GM19351 (cell line): ENCODE data around the gene DAAM2.

Experiments used
- ATAC-seq: cut with Tn5 transposase; IDR thresholded peaks from one replicate; pipeline ENCODE4 v1.9.1; 2021; ENCODE audit warnings: mild to moderate bottlenecking, moderate library complexity; ENCODE audit not compliant: unreplicated experiment

DAAM2 gene

GRCh38 chr6:39791850-39792539, at the start of gene DAAM2:
Gene DAAM2 (plus strand): TSS chr6:39792376. CDS start chr6:39856303, 63,927 bp downstream.
- no peak for ATAC-seq

DNA sequence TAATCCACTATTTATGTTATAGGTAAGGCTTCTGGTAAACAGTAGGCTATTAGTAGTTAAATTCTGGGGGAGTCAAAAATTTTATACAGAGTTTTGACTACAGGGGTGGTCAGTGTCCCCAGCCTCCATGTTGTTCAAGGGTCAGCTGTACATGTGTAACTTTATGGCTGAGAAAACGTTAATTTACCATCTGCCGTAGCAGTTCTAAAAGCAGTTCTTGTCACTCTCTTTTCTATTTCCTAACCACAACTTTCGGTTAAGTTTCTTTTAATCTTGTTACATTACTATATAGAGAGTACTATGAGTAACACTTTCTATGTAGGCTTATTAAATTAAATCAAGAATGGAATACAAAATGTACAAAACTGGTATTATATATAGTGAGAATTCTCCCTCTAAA, 45.4 kb upstream of the DAAM2 start:
- no peak for ATAC-seq

- ATAC-seq, result no peak
Measured at GRCh38 chr6:39752835-39753724, 39.1 kb upstream of the DAAM2 start.

DNA sequence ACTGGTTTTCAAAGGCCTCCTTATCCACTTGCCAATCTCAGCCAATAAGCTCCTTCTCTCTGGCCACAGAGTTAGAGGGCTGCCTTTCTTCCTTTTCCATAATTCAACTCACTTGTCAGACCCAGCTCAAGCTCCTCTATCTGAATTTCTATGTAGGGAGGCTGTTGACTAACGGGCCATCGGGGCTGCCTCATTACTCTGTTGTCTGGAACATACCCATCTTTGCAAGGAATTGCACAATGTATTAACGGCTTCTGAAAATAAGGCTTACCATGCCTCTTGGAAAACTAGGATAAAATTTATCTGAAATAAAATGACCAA, 38.5 kb upstream of the DAAM2 start:
- ATAC-seq, result no peak

DNA sequence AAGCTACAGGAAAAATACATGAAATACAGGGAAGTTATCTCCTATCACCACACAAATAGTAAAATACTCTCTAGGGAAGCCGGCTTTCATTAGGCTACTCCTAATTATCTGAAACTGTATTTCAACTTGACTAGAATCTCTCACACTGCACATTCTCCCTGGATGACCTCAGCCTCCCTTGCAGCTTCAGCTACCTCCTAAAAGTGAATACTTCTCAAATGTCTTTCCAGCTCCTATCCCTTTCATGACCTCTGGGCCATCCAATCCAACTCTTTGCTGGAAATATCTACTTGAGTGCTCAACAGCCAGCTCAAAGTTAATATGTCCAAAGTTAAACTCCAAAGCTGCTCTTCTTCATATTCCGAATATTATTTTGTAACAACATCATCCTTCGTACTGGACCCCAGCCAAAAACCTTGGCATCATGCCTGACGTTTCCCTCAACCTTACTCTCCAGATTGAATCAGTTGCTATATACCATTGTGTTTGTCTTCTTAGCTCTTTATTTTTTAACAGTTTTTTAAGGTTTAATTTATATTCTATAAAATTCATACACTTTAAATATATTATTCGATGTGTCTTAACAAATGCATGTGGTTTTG, 37.6 kb upstream of the DAAM2 start:
- no peak for ATAC-seq

DNA sequence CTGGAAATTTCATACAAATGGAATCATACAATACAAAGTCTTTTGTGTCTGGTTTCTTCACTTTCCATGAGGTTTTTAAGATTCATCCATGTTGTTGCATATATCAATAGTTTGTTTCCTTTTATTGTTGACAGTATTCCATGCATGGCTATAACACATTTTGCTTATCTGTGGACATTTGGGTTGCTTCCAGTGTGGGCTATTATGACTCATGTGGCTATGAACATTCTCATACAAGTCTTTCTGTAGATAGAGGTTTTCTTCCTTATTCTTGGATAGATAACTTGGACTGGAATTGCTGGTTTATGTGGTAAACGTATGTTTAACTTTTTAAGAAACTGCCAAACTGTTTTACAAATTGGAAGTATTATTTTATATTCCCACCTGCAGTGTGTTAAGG, 36.9 kb upstream of the DAAM2 start:
- no peak for ATAC-seq

GRCh38 chr6:39756582-39756981, 35.6 kb upstream of the DAAM2 start:
- no peak for ATAC-seq

DNA sequence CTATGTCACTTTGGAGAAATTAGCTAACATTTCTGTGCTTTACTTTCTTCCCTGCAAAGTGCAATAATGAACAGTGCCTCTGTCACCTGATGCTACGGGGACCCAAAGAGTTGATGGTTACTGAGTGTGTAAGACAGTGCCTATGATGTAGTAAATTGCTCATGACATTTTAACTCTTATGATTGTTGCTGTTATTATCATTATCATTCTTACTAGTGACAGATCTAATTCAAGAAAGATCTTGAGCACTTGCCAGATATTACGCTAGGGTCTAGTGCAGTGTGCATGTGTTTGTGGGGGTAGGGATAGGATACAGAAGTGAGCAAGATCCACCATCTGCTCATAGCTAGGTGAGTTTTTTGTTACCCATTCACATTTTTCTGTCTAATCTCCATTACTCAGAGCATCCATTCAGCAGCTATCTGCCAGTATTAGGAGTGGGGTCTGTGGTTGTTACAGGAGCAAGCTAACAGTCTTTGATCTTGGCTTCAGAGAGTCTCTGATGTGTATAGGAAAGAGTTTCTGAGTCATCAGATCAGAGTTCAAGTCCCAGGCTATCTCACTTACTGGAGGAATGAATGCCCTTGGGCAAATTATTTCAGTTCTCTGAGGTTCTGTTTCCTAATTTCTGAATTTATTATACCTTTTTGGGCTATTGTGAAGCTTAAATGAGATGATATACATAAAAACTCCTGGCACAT, 33.1 kb upstream of the DAAM2 start:
- ATAC-seq, result no peak

DNA sequence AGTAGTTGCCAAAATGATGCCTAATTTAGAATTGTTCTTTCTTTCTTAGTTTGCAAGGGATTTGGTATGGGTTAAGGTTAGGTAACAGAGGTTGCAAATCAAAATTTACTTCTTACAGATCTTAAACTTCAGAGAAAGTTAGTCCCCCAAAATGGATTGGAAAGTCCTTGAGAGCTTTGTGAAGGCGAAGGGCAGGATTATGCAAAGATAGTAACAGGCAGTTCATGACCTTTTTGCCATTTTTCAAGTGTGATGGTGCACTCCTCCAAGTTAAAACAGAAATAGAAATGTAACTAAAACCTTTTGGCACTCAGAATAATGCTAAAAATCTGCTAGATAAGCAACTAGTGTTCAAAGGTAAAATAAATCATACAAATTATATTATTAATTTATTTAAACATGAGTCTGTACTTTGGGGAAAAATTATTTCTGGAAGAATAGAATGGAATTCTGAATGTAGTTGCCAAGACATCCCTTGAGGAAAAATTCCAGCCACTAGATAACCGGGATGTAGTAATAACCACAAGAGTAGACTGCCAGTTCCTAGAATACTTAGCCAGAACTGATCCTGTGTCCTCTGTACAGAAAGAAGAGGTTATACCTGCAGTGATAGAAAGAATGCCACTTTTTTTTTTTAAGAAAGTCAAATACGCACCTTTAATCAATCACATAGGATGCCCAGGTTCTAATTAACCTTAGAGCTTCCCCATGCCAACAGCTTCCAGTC, 31.8 kb upstream of the DAAM2 start:
- ATAC-seq, result no peak

- ATAC-seq, result no peak
Measured at GRCh38 chr6:39765508-39766065, 26.6 kb upstream of the DAAM2 start.

- ATAC-seq, result no peak
Measured at GRCh38 chr6:39769012-39769411, 23.2 kb upstream of the DAAM2 start.

- ATAC-seq, result no peak
Measured at GRCh38 chr6:39770446-39770845, 21.7 kb upstream of the DAAM2 start.

- no peak for ATAC-seq
Measured at GRCh38 chr6:39772559-39773273, 19.5 kb upstream of the DAAM2 start.

DNA sequence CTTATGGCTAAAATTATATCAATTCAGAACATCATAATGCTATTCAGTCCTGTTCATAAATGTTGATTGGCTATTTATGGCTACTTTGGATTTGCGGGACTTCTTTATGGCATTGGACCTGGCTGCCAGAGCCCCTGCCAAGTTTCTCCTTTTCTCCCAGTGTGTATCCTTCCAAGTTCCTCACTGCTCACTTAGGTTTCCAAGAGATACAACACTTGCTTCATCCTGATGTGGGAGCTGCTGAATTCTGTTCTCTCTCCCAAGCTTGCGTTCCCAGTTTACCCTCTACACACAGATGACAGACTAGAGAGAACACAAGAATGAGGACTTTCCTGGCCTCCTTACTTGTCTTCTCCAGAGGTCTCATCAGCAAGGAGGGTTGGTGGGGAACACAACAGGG, 18.4 kb upstream of the DAAM2 start:
- ATAC-seq, result no peak

GRCh38 chr6:39776581-39776980, 15.6 kb upstream of the DAAM2 start:
- no peak for ATAC-seq

DNA sequence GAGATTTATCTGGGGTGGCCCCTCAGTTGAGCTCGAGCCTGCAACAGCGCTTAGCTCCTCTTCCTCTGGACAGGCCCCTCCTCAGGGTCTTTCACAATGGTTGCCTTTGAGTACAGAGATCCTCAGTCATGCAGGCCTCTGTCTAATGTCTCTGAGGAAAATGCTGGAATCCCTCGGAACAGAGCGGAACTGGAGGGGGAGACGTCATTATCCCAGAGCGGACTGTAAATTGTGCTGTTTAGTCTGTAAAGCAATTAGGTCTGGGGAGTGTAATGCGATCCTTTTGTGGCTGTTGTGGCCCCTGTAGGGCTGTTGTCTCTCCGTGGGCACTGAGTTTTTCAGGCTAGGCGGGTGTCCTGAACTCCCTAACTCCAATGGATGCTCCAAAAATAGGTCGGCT, 15.0 kb upstream of the DAAM2 start:
- ATAC-seq, result no peak

DNA sequence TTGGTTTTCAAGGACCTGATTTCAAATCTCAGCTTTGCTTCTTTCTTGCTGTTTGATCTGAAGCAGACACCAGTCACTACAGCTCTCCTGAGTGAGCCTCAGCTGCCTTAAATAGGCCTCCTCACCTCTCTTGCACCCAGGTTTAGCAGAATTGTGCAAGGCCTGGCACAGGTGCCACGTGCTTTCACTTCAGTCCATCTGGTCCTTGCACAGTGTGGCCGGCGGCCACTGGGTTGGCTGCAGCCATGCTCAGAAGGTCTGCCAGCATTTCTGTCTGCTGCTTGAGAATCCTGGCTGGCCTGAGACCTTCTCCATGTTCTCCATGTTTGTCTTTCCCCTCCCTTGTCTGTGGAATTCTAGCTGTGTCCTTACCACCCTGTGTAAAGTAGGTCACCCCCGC, 14.5 kb upstream of the DAAM2 start:
- no peak for ATAC-seq

DNA sequence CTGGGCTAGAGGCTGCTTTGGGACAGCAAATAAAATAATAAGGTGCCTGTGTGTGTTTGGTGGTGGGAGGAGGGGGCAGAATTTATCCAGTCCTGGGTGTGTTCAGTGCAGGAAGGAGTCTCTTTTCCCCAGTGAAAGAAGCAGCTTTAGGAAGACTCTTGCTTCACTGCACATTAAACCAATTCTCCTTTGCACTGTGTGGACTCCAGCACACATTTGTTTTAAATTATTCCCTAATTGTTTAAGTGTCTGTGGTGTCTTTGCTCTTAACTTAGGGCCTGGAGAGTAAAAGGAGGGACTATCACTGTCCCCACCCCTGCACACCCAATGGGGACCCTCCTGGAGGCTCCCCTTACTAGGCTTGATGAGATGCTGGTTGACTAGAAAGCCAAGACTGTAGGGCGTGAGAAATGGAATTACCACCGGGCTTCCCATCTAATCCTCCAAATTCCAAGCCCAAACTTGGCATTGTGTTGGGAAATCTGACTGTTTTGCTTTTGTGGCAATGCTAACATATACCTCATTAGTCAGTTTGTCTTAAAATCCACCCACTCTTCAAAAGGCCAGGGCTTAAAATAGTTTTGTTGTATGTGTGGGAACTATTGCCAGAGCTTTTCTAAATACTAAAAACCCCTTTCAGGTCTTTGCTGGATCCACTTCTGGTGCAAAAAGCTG, 13.5 kb upstream of the DAAM2 start:
- ATAC-seq, result no peak

DNA sequence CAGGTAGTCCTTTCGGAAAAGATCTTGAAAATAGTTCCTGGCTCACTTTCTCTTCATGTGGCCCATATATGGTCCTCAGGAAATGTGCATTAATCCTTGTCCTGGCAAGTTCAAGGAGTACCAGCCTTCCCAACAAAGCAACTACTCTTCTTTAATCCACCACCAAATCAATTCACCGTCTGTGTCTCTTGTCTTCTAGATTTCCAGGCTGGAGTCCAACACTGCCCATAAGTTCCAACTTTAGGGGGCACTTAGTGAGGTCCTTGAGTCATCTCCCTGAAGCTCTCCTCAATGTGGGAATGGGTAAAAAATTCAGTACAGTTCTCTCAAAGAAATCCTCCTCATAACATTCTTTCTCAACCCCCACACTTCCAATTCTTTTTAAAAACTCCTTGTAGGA, 6.9 kb upstream of the DAAM2 start:
- no peak for ATAC-seq
